Measurements from ENCODE around the gene RASA2.

RASA2 gene

DNA sequence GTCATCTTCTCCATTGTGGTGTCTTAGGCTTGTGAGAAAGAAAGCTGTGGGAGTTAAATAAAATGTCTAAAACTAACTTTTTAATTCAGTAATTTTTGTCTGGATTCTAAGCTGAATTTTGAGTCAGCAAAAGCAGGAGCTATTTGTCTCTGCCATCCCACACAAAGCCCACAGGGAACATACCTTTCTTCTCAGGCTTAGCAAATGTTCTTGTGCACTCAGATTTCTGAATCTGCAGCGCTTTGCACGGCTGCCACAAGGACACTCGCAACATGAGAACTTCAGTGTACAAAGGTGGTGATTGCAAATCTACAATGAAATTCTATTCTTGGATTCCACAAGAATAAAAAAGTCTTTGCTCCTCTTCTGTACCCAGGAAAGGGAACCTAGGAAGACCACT lies 163.0 kb downstream of the RASA2 start:
- no peak for FAIRE-seq

DNA sequence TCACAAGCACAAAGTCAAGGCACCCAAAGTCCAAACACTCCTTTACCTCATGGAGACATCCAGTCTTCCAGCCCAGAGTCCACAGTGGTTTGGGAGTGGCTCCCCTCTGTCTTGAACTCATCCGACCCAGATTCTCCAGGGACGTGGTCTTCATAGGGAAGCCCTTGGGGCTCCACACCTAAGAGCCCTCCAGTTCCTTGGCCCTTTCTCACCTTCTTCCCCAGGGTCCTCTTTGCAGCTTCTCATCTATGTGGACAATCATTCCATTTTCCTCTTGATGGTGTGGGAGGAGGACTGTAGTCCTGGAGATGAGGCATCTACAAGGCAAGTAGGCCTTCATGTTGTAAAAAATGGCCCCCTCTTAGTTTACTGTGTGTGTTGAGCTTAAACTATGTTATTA lies 164.0 kb downstream of the RASA2 start:
- no peak for FAIRE-seq

DNA sequence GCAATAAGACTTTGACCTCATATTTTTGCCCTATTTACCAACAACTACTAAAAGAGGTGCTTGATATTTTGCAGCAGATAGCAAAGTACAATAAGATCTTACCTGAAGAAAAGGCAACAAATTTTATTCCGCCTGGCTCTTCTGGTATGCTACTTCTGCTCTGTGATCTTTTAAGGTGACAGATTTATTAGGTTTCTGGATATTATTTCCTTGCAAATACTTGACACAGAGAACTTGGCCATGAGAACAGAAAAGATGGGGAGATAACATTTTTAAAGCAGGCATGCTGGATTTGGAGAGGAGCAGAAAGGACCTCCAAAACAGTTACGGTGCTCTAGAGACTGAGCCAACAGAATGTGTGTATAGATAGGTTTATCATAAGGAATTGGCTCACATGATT lies 164.6 kb downstream of the RASA2 start:
- no peak for FAIRE-seq

DNA sequence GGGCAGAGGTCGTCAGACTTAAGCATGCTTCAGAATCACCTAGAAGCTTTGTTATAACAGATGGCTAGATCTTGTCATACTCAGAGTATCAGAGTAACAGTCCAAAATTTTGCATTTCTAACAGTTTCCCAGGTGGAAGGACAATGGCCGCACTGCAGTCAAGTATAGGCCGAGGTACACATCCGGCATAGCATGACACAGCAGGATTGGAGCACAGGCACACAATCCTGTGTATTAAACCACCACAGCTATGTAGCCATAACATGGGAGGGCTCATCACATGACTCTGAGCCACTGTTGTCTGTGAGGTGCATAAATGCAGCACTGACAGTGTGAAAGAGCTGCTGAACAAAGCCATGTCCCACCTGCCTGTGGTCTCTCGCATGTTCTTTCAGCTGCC lies 165.5 kb downstream of the RASA2 start:
- no peak for FAIRE-seq

DNA sequence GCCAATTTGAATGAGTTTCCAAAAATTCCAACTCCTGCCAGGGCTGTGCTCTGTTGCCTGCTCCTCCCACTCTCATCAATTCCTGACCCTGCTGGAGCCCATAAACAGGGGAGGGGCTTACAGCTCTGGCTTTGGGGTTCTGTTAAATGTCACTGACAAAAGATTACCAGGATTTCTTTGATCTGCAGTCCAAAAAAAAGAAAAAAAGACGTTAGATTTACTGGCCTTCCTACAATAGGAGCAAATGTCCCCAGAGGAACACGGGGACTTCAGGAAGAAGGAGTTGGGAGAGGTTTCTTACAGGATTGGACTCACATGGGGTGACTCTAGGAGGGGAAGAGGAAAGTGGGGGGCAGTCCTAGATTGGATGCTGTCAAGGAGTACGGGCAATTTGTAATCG lies 167.0 kb downstream of the RASA2 start:
- FAIRE-seq = no peak

DNA sequence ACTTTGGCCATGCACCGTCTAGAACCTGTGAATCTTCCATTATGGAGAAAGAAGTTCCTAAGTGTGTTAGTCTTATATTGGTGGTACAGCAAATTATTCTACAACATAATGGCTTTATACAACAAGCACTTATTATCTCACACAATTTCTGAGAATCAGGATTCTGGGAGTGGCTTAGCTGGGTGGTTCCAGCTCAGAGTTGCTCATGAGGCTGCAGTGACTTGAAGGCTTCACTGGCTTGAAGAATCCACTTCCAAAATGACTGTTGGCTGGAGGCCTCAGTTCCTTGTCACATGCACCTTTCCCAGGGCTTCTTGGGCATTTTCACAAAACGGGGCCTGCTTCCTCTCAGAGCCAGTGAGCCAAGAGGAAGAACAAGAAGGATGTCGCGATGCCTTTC lies 169.0 kb downstream of the RASA2 start:
- no peak for FAIRE-seq

DNA sequence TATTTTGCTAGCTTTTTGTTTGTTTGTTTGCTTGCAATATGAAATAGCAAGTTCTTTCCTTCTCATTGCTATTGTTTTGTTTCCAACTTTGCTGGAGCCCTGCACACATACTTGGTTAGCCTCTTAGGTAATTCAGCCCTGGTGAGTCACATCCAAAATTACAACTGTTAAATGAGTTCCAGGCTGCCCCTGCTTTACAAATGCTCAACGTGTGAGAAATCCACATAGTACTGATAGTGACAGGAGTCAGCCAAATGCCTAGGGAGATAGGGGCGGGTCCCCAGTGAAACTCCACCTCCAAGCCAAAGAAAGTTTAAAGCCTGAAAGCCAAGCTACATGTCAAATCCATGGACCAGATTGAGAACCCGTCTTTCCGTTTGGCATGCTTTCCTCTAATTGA lies 169.9 kb downstream of the RASA2 start:
- no peak for FAIRE-seq

DNA sequence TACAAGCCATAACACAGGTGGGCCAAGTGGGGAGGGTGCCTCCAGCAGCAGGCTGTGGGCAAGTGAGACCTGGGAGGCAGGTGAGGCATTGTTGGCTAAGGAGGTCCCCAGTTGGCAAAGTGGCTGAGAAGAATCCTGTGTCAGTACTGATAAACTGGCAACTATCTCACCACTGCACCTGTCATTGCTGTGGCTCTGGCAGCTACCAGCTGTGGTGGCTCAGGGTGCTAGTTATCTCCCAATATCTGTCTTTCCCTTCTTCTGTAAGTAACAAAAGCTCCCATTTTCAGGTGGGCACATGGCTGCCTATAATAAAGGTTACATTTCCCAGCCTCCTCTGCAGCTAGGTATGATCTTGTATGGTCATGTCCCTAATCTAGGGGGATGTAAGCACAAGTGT lies 170.7 kb downstream of the RASA2 start:
- no peak for FAIRE-seq

DNA sequence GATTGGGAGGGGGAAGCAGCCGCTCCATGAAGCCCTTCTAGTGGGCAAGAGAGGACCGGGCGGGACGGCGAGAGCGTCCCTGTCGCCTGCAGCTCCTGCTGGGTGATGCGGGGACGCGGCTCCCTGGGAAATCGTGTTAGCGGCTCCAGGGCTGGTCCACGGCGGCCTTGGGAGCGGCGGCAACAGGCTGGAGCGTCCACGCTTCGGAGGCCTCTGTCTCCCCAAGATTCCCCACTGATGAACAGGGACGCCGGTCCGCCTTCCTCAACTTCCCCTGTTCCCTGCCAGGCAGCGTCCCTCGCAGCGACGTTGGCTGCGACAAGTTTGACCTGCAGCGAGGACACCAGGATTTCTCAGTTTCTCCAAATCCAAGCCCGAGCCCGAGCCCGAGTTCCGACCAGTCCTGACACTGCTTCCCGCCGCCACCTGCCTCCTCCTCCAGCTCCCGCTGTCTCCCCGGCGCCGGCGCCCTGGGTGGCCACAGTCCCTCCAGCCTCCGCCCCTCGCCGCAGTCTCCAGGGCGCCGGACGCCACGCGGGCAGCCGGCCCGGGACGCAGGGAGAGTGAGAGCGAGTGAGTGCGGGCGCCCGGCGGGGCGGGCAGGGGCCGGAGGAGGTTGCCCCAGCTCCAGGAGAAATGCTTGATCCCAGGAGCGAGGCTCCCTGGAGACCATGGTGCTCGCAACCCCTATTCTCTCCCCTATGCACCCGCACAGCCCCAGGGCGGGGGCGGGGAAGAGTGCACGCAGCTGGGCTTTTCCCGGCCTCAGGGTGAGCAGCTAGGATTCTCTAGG lies 173.2 kb downstream of the RASA2 start:
- no peak for FAIRE-seq

DNA sequence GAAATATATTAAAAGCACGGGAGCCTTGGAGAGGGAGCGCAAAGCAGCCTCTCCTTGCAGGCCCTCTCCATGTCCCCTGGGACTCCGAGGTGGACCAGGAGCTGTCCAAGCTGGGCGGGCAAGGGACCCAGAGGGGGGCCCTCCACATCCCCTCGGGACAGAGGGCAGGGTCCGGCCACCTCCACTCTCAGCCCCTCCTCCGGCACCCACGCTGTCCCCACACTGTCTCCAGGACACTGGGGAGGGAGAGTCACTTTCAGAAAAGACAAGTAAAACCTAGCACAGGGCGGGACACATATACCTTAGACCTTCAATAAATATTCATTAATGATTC lies 173.8 kb downstream of the RASA2 start:
- no peak for FAIRE-seq

DNA sequence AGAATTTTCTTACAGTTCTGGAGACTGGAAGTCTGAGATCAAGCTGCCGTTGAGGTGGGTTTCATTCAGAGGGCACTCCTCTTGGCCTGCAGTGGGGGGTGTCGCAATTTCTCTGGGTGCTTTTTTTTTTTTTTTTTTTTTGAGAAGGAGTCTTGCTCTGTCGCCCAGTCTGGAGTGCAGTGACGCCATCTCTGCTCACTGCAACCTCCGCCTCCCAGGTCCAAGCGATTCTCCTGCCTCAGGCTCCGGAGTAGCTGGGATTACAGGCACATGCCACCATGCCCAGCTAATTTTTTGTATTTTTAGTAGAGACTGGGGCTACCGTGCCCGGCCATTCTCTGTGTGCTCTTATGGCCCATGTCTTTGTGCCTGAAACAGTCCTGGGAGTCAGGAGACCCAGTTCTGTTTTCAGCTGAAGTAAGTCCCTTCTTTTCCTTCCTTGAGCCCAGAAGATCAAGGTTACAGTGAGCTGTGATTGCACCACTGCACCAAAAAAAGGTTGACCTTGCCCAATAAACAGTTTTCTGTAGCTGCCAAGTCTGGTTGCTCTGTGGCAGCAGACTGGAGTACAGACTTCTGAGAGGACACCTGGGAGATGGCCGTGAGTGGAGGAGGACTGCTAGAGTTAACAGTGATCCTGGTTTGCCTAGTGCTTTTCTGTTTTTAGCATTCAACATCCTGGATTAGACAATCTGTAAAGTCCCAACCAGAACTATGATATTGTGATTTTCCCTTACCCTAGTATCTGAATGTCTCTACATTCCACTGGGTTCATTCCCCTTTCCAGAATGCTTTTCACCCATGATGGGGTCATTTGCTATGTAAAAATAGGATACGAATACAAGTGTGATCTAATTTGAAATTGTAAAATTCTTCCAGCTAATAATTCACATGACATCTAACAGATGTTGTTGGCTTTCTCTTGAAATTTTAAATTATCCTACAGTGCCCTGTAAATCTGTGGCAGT lies 174.7 kb downstream of the RASA2 start:
- FAIRE-seq = no peak

DNA sequence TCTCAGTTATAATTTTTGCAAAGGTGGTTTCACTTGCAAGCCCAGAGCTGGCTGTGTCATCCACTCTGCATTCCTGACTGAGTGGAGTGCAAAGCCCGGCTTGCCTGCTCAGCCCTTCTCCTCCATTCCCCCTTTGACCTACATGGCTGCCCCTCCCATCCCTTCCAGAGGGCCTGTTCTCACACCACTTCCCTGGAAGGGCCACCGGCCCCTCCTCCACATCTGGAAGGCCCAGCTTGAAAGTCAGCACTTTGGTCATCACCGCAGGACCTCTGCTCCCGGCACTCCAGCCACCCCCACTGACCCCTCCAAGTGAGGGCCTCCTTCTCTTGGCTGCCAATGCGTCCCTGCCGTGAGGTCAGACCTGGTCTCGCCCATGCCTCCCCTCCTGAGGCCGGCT lies 177.2 kb downstream of the RASA2 start:
- no peak for FAIRE-seq
